Nephron progenitor cell (in vitro differentiated cells): ENCODE results near the gene SOCS7.
"Not testable (repeated sequence)": the region's sequence is repeated elsewhere in the genome, so short reads cannot be mapped to it uniquely, and the experiment has no call there.

Source experiments
- DNase-seq: peaks from one replicate; pipeline ENCODE4 v3.0.0; 2021
- H3K27ac Mint-ChIP-seq: 2 replicates; pipeline ENCODE4 v1.8.0; 2021; ENCODE audit warnings: mild to moderate bottlenecking, moderate library complexity, mixed read lengths
- H3K27me3 Mint-ChIP-seq: 2 replicates; pipeline ENCODE4 v1.8.0; 2021; ENCODE audit warnings: mild to moderate bottlenecking, low read depth, mixed read lengths; ENCODE audit not compliant: poor library complexity
- H3K36me3 Mint-ChIP-seq: 2 replicates; pipeline ENCODE4 v1.8.0; 2021; ENCODE audit warnings: low read depth, mixed read lengths
- H3K4me1 Mint-ChIP-seq: 2 replicates; pipeline ENCODE4 v1.8.0; 2021; ENCODE audit warnings: mixed read lengths
- H3K4me3 Mint-ChIP-seq: 2 replicates; pipeline ENCODE4 v1.8.0; 2021; ENCODE audit warnings: mild to moderate bottlenecking, moderate library complexity, mixed read lengths
- H3K9me3 Mint-ChIP-seq: 2 replicates; pipeline ENCODE4 v1.8.0; 2021; ENCODE audit warnings: mild to moderate bottlenecking, moderate library complexity, mixed read lengths
- TF ChIP-seq, protein P1 (sequence below): fragments of 200-600 bp; sonication (generic); IDR thresholded peaks from 2 replicates; pipeline ENCODE4 v1.5.0; 2021; ENCODE audit warnings: antibody characterized with exemption

The SOCS7 gene

DNA sequence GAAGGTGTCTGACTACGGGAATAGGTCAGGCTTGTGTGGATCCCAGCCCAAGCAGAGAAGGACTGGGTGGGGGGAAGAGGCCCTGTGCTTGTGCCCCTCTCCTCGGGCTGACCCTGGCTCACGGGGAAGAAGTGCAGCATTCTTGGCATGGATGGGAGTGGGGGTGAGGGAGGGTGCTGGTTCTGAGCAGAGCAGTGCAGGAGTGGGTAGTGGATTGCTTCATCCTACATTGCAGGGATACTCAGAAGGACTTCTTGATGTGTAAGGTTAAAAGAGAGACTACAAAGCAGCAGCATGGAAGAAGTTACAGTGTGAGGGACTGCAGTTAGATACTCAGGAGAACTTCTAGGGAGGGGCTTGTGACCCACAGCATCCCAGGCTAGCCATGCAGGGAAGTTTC is 78.7 kb downstream of the SOCS7 start:
- Mint-ChIP-seq H3K4me3 (no peak overlapping the region), H3K4me1 (peaks cover 59% of the 10 kb centered on the region), H3K36me3 (no peaks in the 10 kb centered on the region), H3K27ac (no peak overlapping the region), H3K9me3 (no peaks in the 10 kb centered on the region), H3K27me3 (peaks cover 18% of the 10 kb centered on the region)
- TF ChIP-seq, protein P1, sequence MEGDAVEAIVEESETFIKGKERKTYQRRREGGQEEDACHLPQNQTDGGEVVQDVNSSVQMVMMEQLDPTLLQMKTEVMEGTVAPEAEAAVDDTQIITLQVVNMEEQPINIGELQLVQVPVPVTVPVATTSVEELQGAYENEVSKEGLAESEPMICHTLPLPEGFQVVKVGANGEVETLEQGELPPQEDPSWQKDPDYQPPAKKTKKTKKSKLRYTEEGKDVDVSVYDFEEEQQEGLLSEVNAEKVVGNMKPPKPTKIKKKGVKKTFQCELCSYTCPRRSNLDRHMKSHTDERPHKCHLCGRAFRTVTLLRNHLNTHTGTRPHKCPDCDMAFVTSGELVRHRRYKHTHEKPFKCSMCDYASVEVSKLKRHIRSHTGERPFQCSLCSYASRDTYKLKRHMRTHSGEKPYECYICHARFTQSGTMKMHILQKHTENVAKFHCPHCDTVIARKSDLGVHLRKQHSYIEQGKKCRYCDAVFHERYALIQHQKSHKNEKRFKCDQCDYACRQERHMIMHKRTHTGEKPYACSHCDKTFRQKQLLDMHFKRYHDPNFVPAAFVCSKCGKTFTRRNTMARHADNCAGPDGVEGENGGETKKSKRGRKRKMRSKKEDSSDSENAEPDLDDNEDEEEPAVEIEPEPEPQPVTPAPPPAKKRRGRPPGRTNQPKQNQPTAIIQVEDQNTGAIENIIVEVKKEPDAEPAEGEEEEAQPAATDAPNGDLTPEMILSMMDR, result no peak
- DNase-seq, result no peak

DNA sequence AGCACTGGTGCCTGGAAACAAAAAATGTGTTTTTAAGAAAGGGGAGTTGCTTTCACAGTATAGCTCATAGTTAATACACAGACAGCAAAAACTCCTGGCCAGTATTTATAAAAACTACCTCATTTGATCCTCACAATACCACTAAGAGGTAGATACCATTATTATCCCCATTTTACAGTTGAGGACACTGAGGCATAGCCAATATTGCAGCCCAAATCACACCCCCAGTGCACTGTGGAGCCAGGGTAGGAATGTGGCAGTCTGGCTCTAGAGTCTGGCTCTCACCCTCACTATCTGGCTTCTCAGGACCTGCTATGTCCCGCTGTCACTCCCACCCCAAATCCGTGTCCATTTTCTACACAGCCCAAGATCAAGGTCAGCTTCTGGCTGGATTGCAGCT is 79.2 kb downstream of the SOCS7 start:
- H3K27ac Mint-ChIP-seq, result no peak overlapping the region
- DNase-seq, result no peak
- TF ChIP-seq, protein P1, result no peak
- H3K27me3 Mint-ChIP-seq, result peaks cover 16% of the 10 kb centered on the region
- H3K36me3 Mint-ChIP-seq, result no peaks in the 10 kb centered on the region
- H3K4me1 Mint-ChIP-seq, result peaks cover 59% of the 10 kb centered on the region
- H3K4me3 Mint-ChIP-seq, result no peak overlapping the region
- no peaks in the 10 kb centered on the region for H3K9me3 Mint-ChIP-seq

DNA sequence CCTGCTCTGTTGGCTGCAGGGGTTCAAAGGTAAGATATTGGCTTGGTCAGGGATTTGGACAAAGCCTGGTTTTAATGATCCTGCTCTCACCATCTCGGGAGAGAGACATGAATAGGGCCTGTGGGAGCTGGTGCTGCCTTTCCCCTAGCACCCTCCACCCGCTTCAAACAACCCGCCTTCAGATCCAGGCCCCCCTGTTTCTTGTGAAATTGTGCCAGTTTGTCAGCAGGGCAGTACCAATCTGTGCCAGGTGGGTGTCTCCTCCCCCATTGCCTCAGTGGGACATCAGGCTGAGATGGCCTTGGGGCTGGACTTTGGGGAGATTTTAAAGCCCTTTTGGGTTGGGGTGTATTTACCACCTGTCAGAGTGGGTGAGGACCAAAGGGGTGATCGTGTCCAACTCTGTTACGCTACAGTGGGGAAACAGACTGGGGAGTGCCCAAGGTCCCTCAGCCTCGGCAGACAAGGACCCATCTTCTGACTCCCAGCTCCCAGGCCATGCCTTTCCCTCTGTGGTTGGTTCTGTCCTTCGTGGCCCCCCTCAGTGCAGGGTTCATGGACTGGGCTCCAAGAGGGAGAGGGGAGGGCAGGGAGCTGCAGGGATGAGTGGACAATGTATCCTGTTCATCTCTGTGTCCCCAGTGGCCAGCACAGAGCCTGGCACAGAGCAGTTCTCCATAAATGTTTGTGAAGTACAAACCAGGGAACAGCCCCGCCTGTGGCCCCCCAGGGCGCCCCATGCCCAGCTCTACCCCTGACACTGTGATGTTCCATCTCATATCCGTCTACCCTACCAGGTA is 79.9 kb downstream of the SOCS7 start:
- no peaks in the 10 kb centered on the region for H3K9me3 Mint-ChIP-seq
- H3K27me3 Mint-ChIP-seq, result peaks cover 16% of the 10 kb centered on the region
- TF ChIP-seq, protein P1, result no peak
- DNase-seq, result no peak
- H3K36me3 Mint-ChIP-seq, result no peaks in the 10 kb centered on the region
- peaks cover 59% of the 10 kb centered on the region for H3K4me1 Mint-ChIP-seq
- H3K4me3 Mint-ChIP-seq, result no peak overlapping the region
- H3K27ac Mint-ChIP-seq, result no peak overlapping the region

DNA sequence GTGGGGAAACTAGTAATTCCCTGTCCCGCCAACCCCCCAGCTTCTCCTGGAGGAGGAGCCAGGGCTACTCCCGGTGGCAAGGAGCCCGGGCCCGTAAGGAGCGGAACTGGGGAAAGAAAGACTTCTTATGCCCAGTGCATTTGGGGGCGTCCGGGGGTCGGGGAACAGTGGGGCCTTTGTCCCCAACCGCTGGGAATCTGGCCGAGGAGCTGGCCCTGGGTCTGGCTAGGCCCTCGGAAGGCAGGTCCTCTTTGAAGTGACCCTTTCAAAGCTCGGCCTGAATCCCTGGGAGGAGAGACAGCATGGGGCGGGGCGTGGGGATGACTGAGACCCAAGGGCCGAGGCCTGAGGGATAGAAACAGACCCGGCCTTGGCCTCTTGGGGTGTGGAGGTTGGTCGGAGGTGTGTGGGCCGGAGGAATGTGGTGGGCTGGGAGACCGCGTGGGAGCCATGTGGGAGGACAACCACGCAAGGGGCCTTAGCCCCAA is 82.6 kb downstream of the SOCS7 start:
- no peak overlapping the region for H3K4me3 Mint-ChIP-seq
- H3K4me1 Mint-ChIP-seq, result peaks cover 49% of the 10 kb centered on the region
- no peaks in the 10 kb centered on the region for H3K36me3 Mint-ChIP-seq
- DNase-seq, result no peak
- peaks cover 11% of the 10 kb centered on the region for H3K27me3 Mint-ChIP-seq
- no peaks in the 10 kb centered on the region for H3K9me3 Mint-ChIP-seq
- no peak overlapping the region for H3K27ac Mint-ChIP-seq
- TF ChIP-seq, protein P1, result no peak

DNA sequence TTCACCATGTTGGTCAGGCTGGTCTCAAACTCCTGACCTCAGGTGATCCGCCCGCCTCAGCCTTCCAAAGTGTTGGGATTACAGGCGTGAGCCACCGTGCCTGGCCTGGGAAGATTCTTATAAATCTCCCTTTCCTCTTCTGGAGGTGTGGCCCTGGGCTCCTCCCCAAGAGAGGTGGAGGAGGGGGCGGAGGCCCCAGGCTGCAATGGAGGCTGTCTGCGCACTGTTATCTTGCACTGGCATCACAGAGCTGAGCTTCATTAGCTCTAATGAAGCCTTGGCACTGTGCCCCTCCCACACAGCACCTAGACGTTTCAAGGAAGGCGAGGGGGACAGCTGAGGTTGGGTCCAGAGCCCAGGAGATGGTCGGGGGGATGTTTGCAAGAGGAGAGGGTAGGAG is 84.2 kb downstream of the SOCS7 start:
- DNase-seq, result no peak
- TF ChIP-seq, protein P1, result no peak
- Mint-ChIP-seq H3K9me3 (no peaks in the 10 kb centered on the region), H3K27me3 (peaks cover 4% of the 10 kb centered on the region), H3K36me3 (no peaks in the 10 kb centered on the region), H3K4me1 (peaks cover 40% of the 10 kb centered on the region), H3K4me3 (no peak overlapping the region), H3K27ac (no peak overlapping the region)

DNA sequence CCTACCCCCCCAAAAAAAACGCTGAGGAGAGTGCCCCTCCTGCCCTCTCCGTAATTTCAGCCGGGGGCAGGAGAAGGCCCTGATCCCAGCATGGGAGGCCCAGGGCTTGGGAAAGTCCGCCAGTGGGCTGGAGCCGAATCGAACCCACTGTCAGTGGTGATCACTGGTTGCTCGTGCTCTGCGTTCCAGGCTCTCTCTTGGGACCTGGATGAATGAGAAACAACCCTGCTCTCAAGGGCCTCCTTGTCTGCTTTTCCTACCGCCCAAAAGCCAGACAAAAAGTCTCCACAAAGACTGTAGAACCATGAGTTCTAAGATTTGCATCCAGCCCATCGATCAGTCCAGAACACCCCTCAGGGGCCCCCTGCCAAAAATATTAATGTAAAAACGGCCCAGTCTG is 84.7 kb downstream of the SOCS7 start:
- TF ChIP-seq, protein P1, result no peak
- DNase-seq, result no peak
- Mint-ChIP-seq H3K4me3 (no peak overlapping the region), H3K27me3 (peaks cover 4% of the 10 kb centered on the region), H3K9me3 (no peaks in the 10 kb centered on the region), H3K27ac (peak overlapping the region; percentile 84), H3K36me3 (no peaks in the 10 kb centered on the region), H3K4me1 (peaks cover 44% of the 10 kb centered on the region)

DNA sequence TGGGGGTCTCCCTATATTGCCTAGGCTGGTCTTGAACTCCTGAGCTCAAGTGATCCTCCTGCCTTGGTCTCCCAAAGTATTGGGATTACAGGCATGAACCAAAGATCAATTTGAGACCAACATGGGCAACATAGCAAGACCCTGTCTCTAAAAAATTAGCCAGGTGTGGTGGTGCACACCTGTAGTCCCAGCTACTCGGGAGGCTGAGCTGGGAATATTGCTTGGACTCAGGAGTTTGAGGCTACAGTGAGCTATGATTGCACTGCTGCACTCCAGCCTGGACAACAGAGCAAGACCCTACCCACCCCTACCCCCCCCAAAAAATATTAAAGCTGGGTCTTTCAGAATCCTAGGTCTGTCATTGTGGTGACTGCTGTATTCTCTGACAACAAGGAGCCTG is 85.7 kb downstream of the SOCS7 start:
- H3K27ac Mint-ChIP-seq, H3K27me3 Mint-ChIP-seq, DNase-seq, H3K4me3 Mint-ChIP-seq, H3K9me3 Mint-ChIP-seq, H3K36me3 Mint-ChIP-seq: not testable (repeated sequence)
- H3K4me1 Mint-ChIP-seq, result peaks cover 47% of the 10 kb centered on the region
